ENCODE data around the gene ZNF804B. TPM values are rescaled to one million over a fixed set of nuclear protein-coding genes. Genes with fewer than 3 reads are reported as not detected.

Gene ZNF804B
- total RNA-seq, 3 donors from 2014 or later: 0.33 TPM; not detected in 2

DNA sequence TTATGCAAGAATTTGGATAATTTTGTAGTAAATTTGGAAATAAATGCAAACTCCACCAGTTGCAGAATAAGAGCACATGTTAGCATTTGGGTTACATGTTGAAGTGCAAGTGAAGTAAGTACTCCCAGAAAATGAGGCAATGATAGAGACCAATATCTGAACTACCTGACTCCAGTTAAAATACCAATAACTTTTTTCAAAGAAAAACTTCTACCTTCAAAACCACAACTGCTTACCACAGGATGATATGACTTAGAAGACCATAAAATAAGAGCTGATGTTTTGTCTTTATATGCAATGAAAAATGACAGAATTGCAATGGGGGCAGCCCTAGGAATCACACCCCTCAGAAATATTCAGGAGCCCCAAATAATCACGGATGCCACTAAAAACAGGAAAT is 597.6 kb downstream of the ZNF804B start:
- intact Hi-C loops (cut with DNase I; ENCODE audit: low total_unique reads): no loop called here

GRCh38 chr7:89377219-89377618 is 617.7 kb downstream of the ZNF804B start:
- Histone ChIP-seq H3K27me3 (no peaks in the 10 kb centered on the region), H3K4me3 (no peak overlapping the region)
- intact Hi-C loops (cut with DNase I; ENCODE audit: low total_unique reads): no loop called here

More for the DNA sequence above, 597.6 kb downstream of the ZNF804B start:
- no peaks in the 10 kb centered on the region for H3K36me3 ChIP-seq
- TF ChIP-seq POLR2A (IDR thresholded peaks at IDR 0.05) (no peak), POLR2AphosphoS5 (IDR thresholded peaks at IDR 0.05) (no peak), CTCF (IDR thresholded peaks at IDR 0.05) (no peak)
- H3K4me3 ChIP-seq: no peak overlapping the region
- H3K9me3 ChIP-seq: no peaks in the 10 kb centered on the region
- H3K27me3 ChIP-seq: no peaks in the 10 kb centered on the region
- no peak for DNase-seq (ENCODE audit: low spot score in 2 of 2)
- no peaks in the 10 kb centered on the region for H3K4me1 ChIP-seq
- no peak overlapping the region for H3K27ac ChIP-seq

GRCh38 chr7:89385411-89385810 is 625.9 kb downstream of the ZNF804B start:
- Histone ChIP-seq H3K4me3 (no peak overlapping the region), H3K36me3 (no peaks in the 10 kb centered on the region), H3K4me1 (no peaks in the 10 kb centered on the region), H3K27me3 (no peaks in the 10 kb centered on the region), H3K27ac (no peak overlapping the region), H3K9me3 (peaks cover 0 to 4% of the 10 kb centered on the region in 2 donors)
- TF ChIP-seq POLR2A (IDR thresholded peaks at IDR 0.05): no peak
- TF ChIP-seq POLR2AphosphoS5 (IDR thresholded peaks at IDR 0.05): no peak
- TF ChIP-seq CTCF (IDR thresholded peaks at IDR 0.05): no peak
- no peak for DNase-seq (ENCODE audit: low spot score in 2 of 2)
- intact Hi-C loops (cut with DNase I; ENCODE audit: low total_unique reads): no loop called here

More at GRCh38 chr7:89377219-89377618, 617.7 kb downstream of the ZNF804B start:
- no peak for DNase-seq (ENCODE audit: low spot score in 2 of 2)
- Histone ChIP-seq H3K4me1 (no peaks in the 10 kb centered on the region), H3K27ac (no peak overlapping the region), H3K9me3 (no peaks in the 10 kb centered on the region), H3K36me3 (no peaks in the 10 kb centered on the region)
- TF ChIP-seq POLR2AphosphoS5 (IDR thresholded peaks at IDR 0.05) (no peak), POLR2A (IDR thresholded peaks at IDR 0.05) (no peak), CTCF (IDR thresholded peaks at IDR 0.05) (no peak)

Other genes starting within 250 kb of the ZNF804B start
- gene TEX47, start 36.0 kb downstream of the ZNF804B start, total RNA-seq: not detected

All from breast epithelium (tissue), 4 donors.